ENCODE results near the gene LGR6. TPM values are rescaled to one million over a fixed set of nuclear protein-coding genes. Genes with fewer than 3 reads are reported as not detected.
A peak's percentile ranks its signal among the peaks of the same experiment; 100 is the strongest.
"Not testable (repeated sequence)": the region's sequence is repeated elsewhere in the genome, so short reads cannot be mapped to it uniquely, and the experiment has no call there.

The LGR6 gene
- total RNA-seq, 2 experiments from 2014 or later, result 0.08 TPM; not detected in 1

DNA sequence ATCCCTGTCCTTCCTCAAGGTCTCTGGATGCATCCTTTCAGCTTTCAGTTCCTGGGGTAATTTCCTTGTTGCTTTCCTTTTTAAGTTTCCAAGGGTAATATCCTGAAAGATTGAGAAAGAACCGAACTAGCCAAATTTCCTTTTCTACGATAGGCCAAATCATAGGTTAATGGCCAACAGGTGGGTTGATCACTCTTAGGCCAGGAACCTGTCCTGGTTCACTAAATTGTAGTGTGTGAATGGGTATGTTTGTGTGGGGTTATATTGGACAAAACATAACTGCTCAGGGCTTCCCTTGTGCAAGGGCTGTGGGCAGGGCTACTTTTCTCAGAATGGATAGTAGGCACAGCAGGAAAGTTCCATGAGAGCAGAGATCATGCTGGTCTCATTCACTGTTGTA lies 131.0 kb downstream of the LGR6 start:
- Mint-ChIP-seq H3K9me3 (ENCODE audit: insufficient read depth) (no peaks in the 10 kb centered on the region), H3K4me3 (no peak overlapping the region), H3K36me3 (ENCODE audit: low read depth) (peaks cover 3% of the 10 kb centered on the region), H3K27me3 (ENCODE audit: low read depth) (peaks cover 4% of the 10 kb centered on the region), H3K4me1 (ENCODE audit: low read depth) (peaks cover 6% of the 10 kb centered on the region), H3K27ac (no peak overlapping the region)
- DNase-seq, result no peak
- ChIA-PET CTCF (no interaction called here), POLR2A (no interaction called here)
- ATAC-seq, result no peak

GRCh38 chr1:202329891-202330290 lies 136.3 kb downstream of the LGR6 start:
- POLR2A ChIA-PET, result interaction anchor here (0.5 kb wide), 1 partner anchor 582 kb away, joined by 4 read pairs; no protein-coding TSS in a partner anchor
- Mint-ChIP-seq H3K36me3 (ENCODE audit: low read depth) (peaks cover 44% of the 10 kb centered on the region), H3K27ac (no peak overlapping the region), H3K4me3 (no peak overlapping the region), H3K9me3 (ENCODE audit: insufficient read depth) (no peaks in the 10 kb centered on the region), H3K4me1 (ENCODE audit: low read depth) (peaks cover 3% of the 10 kb centered on the region), H3K27me3 (ENCODE audit: low read depth) (no peaks in the 10 kb centered on the region)
- CTCF ChIA-PET, result interaction anchor here (1.2 to 3.6 kb wide), 3 partner anchors 10 to 137 kb away, joined by 3 to 15 read pairs (median 3); no protein-coding TSS in a partner anchor
- ATAC-seq, result no peak
- DNase-seq, result no peak

DNA sequence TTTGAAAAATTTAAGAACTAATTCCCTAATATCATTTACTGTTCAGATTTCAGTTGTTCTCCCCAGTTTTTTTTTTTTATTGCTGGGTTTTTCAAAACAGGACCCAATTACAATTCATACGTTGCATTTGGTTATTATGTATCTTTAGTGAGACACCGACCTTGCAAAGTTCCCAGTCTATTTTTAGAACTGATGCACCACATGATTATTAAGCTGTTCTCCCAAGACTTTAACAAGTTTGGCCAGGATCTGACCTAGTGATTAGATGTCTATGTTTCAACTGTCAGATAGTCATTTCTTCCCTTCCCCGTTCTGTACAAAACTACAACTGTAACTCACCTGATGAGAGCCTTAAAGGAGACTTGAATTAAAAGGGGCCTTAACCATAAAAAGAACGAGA lies 140.3 kb downstream of the LGR6 start:
- H3K36me3 Mint-ChIP-seq (ENCODE audit: low read depth), result peaks cover 60% of the 10 kb centered on the region
- no peak for ATAC-seq
- ChIA-PET POLR2A (no interaction called here), CTCF (no interaction called here)
- no peaks in the 10 kb centered on the region for H3K27me3 Mint-ChIP-seq (ENCODE audit: low read depth)
- no peak for DNase-seq
- peaks cover 16% of the 10 kb centered on the region for H3K4me1 Mint-ChIP-seq (ENCODE audit: low read depth)
- H3K27ac Mint-ChIP-seq, result no peak overlapping the region
- H3K9me3 Mint-ChIP-seq (ENCODE audit: insufficient read depth), result no peaks in the 10 kb centered on the region
- H3K4me3 Mint-ChIP-seq, result no peak overlapping the region

GRCh38 chr1:202343652-202344349 lies 150.2 kb downstream of the LGR6 start:
- POLR2A ChIA-PET, result no interaction called here

GRCh38 chr1:202348005-202348508 lies 154.5 kb downstream of the LGR6 start:
- no peaks in the 10 kb centered on the region for H3K27me3 Mint-ChIP-seq (ENCODE audit: low read depth)
- no peaks in the 10 kb centered on the region for H3K9me3 Mint-ChIP-seq (ENCODE audit: insufficient read depth)
- DNase-seq, result no peak
- ChIA-PET POLR2A (interaction anchor here (0.6 to 1.0 kb wide), 2 partner anchors 122 to 185 kb away, joined by 3 to 4 read pairs; no protein-coding TSS in a partner anchor), CTCF (interaction anchor here (2.0 to 3.3 kb wide), 2 partner anchors 214 to 371 kb away, joined by 5 to 13 read pairs; no protein-coding TSS in a partner anchor)
- H3K27ac Mint-ChIP-seq, result peak overlapping the region; percentile 94
- peaks cover 28% of the 10 kb centered on the region for H3K4me1 Mint-ChIP-seq (ENCODE audit: low read depth)
- ATAC-seq, result no peak
- no peaks in the 10 kb centered on the region for H3K36me3 Mint-ChIP-seq (ENCODE audit: low read depth)
- H3K4me3 Mint-ChIP-seq, result peak overlapping the region; percentile 80

More at GRCh38 chr1:202343652-202344349, 150.2 kb downstream of the LGR6 start:
- H3K9me3 Mint-ChIP-seq (ENCODE audit: insufficient read depth), result no peaks in the 10 kb centered on the region
- H3K27ac Mint-ChIP-seq, result peak overlapping the region; percentile 91
- DNase-seq (no peak), ATAC-seq (no peak)
- no peaks in the 10 kb centered on the region for H3K27me3 Mint-ChIP-seq (ENCODE audit: low read depth)
- peak overlapping the region; percentile 71 for H3K4me3 Mint-ChIP-seq
- CTCF ChIA-PET, result interaction anchor here (0.6 to 3.0 kb wide), 4 partner anchors 9 to 376 kb away, joined by 3 to 12 read pairs (median 4); no protein-coding TSS in a partner anchor
- H3K4me1 Mint-ChIP-seq (ENCODE audit: low read depth), result peaks cover 39% of the 10 kb centered on the region
- H3K36me3 Mint-ChIP-seq (ENCODE audit: low read depth), result peaks cover 8% of the 10 kb centered on the region

DNA sequence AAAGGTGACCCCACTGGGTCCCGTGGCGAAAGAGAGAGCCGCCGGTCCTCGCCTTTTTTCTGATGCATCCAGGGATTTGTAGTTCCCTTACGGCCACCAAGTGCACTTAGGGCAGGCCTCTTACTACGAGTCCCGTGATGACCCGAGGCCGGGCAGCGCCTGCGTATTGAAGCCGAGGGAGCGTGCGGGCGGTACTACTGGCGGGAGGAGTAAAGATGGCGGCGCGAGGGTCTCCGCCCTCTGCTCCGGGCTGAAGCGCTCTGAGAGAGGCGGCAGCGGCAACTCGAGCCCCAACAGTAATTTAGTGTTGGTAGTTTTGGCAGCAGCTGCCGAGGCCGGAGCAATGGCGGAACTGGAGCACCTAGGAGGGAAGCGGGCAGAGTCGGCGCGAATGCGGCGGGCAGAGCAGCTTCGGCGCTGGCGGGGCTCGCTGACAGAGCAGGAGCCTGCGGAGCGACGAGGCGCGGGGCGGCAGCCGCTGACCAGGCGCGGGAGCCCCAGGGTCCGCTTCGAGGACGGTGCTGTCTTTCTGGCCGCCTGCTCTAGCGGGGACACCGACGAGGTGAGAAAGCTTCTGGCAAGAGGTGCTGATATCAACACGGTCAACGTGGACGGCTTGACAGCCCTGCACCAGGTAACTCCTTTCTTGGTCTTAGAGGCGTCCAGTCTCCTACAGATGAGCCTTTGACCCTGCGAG lies 155.1 kb downstream of the LGR6 start, which contains the start of gene PPP1R12B:
Gene PPP1R12B (plus strand): TSS at position 191 of the 697 bp plus-strand sequence. CDS start 153 bp downstream, at position 344.
- H3K27ac Mint-ChIP-seq, result peak within 1 kb of the TSS; percentile 94
- peak within 1 kb of the TSS; percentile 80 for H3K4me3 Mint-ChIP-seq
- no peaks in the 10 kb centered on the region for H3K9me3 Mint-ChIP-seq (ENCODE audit: insufficient read depth)
- ATAC-seq (peak; percentile 99), DNase-seq (peak; percentile 98)
- H3K27me3 Mint-ChIP-seq (ENCODE audit: low read depth), result no peaks in the 10 kb centered on the region
- ChIA-PET POLR2A (interaction anchor here (0.6 to 1.0 kb wide), 3 partner anchors 42 to 186 kb away, joined by 3 to 4 read pairs (median 3); no protein-coding TSS in a partner anchor), CTCF (interaction anchor here (0.8 to 3.3 kb wide), 3 partner anchors 210 to 371 kb away, joined by 3 to 13 read pairs (median 5); no protein-coding TSS in a partner anchor)
- no peaks in the 10 kb centered on the region for H3K36me3 Mint-ChIP-seq (ENCODE audit: low read depth)
- H3K4me1 Mint-ChIP-seq (ENCODE audit: low read depth), result peaks cover 24% of the 10 kb centered on the region

DNA sequence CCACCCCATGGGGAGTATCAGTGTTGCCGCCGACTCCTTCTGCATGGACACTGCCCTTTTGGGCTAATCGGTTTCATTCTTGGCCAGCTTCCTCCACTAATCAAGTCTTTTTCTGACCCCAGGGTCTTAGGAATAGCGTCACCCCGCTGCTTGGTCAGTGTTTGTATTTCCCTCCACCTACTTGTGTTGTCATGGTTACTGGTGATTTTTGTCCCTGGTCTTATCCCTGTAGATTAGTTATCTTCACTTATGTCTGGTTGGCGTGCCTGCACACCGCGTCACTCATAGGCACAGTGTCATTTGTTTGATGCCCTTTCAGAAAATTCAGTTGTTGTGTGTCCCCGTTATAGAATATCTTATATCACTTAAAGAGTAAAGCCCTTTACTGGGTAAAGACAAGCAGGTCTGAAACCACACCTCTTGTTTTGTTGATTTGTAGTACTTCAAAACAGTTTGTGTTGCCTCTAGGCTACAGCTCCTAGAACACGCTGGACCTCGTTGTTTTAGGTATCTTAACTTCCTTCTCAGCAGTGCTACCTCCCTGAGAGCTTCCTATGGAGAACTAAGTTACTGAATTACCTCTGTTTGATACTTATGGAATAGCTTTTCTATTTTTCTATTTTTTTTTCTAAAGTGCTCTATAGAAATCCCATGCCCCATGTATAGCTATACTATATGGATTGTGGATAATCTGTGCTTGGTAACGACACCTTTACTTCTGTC lies 155.8 kb downstream of the LGR6 start:
- H3K36me3 Mint-ChIP-seq (ENCODE audit: low read depth), result no peaks in the 10 kb centered on the region
- ChIA-PET CTCF (interaction anchor here (0.8 to 3.3 kb wide), 6 partner anchors 25 to 370 kb away, joined by 3 to 13 read pairs (median 4); partner anchors contain the start of gene LGR6), POLR2A (interaction anchor here (0.6 to 1.0 kb wide), 2 partner anchors 43 to 187 kb away, joined by 3 to 4 read pairs; no protein-coding TSS in a partner anchor)
- peak overlapping the region; percentile 80 for H3K4me3 Mint-ChIP-seq
- no peaks in the 10 kb centered on the region for H3K9me3 Mint-ChIP-seq (ENCODE audit: insufficient read depth)
- ATAC-seq (no peak), DNase-seq (peak; percentile 29)
- H3K4me1 Mint-ChIP-seq (ENCODE audit: low read depth), result peaks cover 23% of the 10 kb centered on the region
- peak overlapping the region; percentile 75 for H3K27ac Mint-ChIP-seq
- H3K27me3 Mint-ChIP-seq (ENCODE audit: low read depth), result no peaks in the 10 kb centered on the region

GRCh38 chr1:202351725-202352124 lies 158.1 kb downstream of the LGR6 start:
- no peak overlapping the region for H3K4me3 Mint-ChIP-seq
- ChIA-PET CTCF (no interaction called here), POLR2A (no interaction called here)
- no peaks in the 10 kb centered on the region for H3K9me3 Mint-ChIP-seq (ENCODE audit: insufficient read depth)
- no peak for ATAC-seq
- no peak overlapping the region for H3K27ac Mint-ChIP-seq
- no peaks in the 10 kb centered on the region for H3K36me3 Mint-ChIP-seq (ENCODE audit: low read depth)
- no peak for DNase-seq
- H3K4me1 Mint-ChIP-seq (ENCODE audit: low read depth), result peaks cover 23% of the 10 kb centered on the region
- H3K27me3 Mint-ChIP-seq (ENCODE audit: low read depth), result no peaks in the 10 kb centered on the region

DNA sequence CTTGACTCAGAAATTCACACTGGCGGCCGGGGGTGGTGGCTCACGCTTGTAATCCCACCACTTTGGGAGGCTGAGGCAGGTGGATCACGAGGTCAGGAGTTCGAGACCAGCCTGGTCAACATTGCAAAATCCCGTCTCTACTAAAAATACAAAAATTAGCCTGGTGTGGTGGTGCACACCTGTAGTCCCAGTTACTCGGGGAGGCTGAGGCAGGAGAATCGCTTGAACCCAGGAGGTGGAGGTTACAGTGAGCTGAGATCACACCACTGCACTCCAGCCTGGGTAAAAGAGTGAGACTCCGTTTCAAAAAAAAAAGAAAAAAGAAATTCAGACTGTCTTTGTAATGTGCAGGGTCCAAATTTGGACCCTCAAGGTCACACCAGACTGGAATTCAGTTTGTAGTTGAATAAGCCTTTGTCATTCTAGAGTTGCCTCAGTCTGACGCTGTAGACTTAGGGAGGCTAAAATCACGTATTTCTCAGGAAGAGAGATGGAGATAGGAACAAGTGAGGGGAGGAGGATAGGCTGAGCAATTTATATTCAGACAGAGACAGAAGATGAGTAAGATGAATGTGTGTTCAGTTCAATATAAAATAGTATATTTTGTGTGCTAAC lies 159.1 kb downstream of the LGR6 start:
- DNase-seq; H3K9me3 Mint-ChIP-seq (ENCODE audit: insufficient read depth); CTCF ChIA-PET; H3K4me3 Mint-ChIP-seq; POLR2A ChIA-PET; H3K27me3 Mint-ChIP-seq (ENCODE audit: low read depth); H3K36me3 Mint-ChIP-seq (ENCODE audit: low read depth); H3K27ac Mint-ChIP-seq; ATAC-seq: not testable (repeated sequence)
- H3K4me1 Mint-ChIP-seq (ENCODE audit: low read depth), result peaks cover 19% of the 10 kb centered on the region

- ATAC-seq (no peak), DNase-seq (no peak)
- H3K4me3 Mint-ChIP-seq, result no peak overlapping the region
- H3K27ac Mint-ChIP-seq, result no peak overlapping the region
- H3K36me3 Mint-ChIP-seq (ENCODE audit: low read depth), result no peaks in the 10 kb centered on the region
- POLR2A ChIA-PET, result no interaction called here
- CTCF ChIA-PET, result no interaction called here
- H3K9me3 Mint-ChIP-seq (ENCODE audit: insufficient read depth), result no peaks in the 10 kb centered on the region
- peaks cover 6% of the 10 kb centered on the region for H3K4me1 Mint-ChIP-seq (ENCODE audit: low read depth)
- H3K27me3 Mint-ChIP-seq (ENCODE audit: low read depth), result no peaks in the 10 kb centered on the region
Observed at GRCh38 chr1:202355944-202356553, 162.4 kb downstream of the LGR6 start.

- Mint-ChIP-seq H3K9me3 (ENCODE audit: insufficient read depth) (no peaks in the 10 kb centered on the region), H3K27me3 (ENCODE audit: low read depth) (no peaks in the 10 kb centered on the region), H3K4me3 (no peak overlapping the region), H3K4me1 (ENCODE audit: low read depth) (peaks cover 2% of the 10 kb centered on the region), H3K36me3 (ENCODE audit: low read depth) (no peaks in the 10 kb centered on the region), H3K27ac (no peak overlapping the region)
- POLR2A ChIA-PET, result no interaction called here
- DNase-seq (no peak), ATAC-seq (no peak)
- CTCF ChIA-PET, result no interaction called here
Observed at GRCh38 chr1:202357506-202357905, 163.9 kb downstream of the LGR6 start.
